NCI-H460 (cell line): Measurements from ENCODE around the gene SPEM2. TPM values are rescaled to one million over a fixed set of nuclear protein-coding genes. Genes with fewer than 3 reads are reported as not detected.

Source experiments
- DNase-seq: peaks from one replicate; pipeline ENCODE4 v3.0.0-alpha.2; 2016; ENCODE audit warnings: low read depth; ENCODE audit errors: extremely low read depth
- total RNA-seq: library from RNA; depleted of rRNA; stranded (reverse); fragments of >200 nt; shearing (Covaris generic); gene quantifications from 2 replicates; pipeline ENCODE4 v1.2.3, GENCODE V29; 2014

Gene SPEM2
- total RNA-seq, 1 experiment from 2014 or later = not detected

- DNase-seq = no peak
Measured at GRCh38 chr17:7419819-7420610, 5.4 kb upstream of the SPEM2 start, which contains the start of gene SPEM1. Gene SPEM1, plus strand, starts transcription at chr17:7420324. Its CDS starts 61 bp downstream, at chr17:7420385.

DNA sequence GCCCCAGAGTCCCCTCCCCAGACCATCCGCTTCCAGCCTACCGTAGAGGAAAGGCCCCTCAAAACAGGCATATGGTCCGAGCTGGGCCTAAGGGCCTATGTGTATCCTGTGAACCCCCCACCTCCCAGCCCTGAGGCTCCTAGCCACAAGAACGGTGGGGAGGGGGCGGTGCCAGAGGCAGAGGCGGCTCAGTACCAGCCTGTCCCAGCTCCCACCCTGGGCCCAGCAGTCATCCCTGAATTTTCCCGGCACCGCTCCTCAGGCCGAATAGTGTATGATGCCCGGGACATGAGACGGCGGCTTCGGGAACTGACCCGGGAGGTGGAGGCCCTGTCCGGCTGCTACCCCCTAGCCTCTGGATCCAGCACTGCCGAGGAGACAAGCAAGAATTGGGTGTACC is 4.2 kb upstream of the SPEM2 start:
- no peak for DNase-seq

- no peak for DNase-seq
Measured at GRCh38 chr17:7423679-7424078, 1.7 kb upstream of the SPEM2 start.

DNA sequence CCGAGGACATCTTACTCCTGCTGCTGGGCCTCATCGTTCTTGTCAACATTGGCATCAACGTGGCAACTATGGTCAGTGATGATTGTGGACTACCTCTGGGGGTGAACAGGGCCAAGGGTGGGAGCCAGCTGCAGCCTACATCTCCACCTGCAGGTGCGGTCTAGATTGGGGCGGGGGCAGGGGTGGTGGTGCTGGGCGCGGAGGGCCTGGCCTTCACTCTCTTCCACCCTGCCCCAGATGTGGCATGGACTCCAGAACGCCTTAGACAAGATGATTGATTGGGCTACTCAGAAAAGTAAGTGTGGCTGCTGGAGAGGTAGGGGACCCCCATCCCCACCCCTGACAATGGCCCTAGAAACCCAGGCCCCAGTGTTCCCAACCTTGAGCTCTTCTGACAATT is 340 bp downstream of the SPEM2 start:
- no peak for DNase-seq

DNA sequence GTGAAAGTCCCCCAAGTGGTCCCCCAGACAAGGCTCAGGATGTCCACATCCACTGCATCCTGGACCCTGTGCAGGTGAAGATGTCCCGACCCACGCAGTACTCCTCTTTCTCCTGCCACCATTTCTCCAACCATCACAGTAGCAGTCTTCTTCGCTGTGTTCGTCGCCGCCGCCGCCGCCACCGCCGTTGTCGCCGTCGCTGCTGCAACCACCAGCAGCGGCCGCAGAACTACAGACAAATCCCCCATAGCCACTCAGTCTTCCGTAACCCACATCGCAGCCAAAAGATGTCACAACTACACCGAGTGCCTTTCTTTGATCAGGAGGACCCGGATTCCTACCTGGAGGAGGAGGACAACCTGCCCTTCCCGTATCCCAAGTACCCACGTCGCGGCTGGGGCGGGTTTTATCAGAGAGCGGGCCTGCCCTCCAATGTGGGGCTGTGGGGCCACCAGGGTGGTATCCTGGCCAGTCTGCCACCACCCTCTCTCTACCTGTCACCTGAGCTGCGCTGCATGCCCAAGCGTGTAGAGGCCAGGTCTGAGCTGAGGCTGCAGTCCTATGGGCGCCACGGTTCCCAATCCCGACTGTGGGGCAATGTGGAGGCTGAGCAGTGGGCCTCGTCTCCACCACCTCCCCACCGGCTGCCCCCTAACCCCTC is 917 bp downstream of the SPEM2 start:
- no peak for DNase-seq

- no peak for DNase-seq
Measured at GRCh38 chr17:7426896-7427489, 1.6 kb downstream of the SPEM2 start.

GRCh38 chr17:7427549-7427948 is 2.1 kb downstream of the SPEM2 start:
- DNase-seq = no peak

GRCh38 chr17:7428557-7428956 is 3.1 kb downstream of the SPEM2 start, which contains the start of gene SPEM3:
Gene SPEM3, plus strand, starts transcription at chr17:7428857. Its CDS starts 46 bp downstream, at chr17:7428903.
- no peak for DNase-seq

- no peak for DNase-seq
Measured at GRCh38 chr17:7429722-7430121, 4.3 kb downstream of the SPEM2 start.

GRCh38 chr17:7431231-7431630 is 5.8 kb downstream of the SPEM2 start:
- no peak for DNase-seq

GRCh38 chr17:7432296-7432695 is 6.9 kb downstream of the SPEM2 start:
- no peak for DNase-seq

GRCh38 chr17:7435676-7436555 is 10.5 kb downstream of the SPEM2 start:
- DNase-seq = peak; percentile 38

- peak; percentile 83 for DNase-seq
Measured at GRCh38 chr17:7436556-7437368, 11.3 kb downstream of the SPEM2 start.

- no peak for DNase-seq
Measured at GRCh38 chr17:7437369-7437863, 12.0 kb downstream of the SPEM2 start.

DNA sequence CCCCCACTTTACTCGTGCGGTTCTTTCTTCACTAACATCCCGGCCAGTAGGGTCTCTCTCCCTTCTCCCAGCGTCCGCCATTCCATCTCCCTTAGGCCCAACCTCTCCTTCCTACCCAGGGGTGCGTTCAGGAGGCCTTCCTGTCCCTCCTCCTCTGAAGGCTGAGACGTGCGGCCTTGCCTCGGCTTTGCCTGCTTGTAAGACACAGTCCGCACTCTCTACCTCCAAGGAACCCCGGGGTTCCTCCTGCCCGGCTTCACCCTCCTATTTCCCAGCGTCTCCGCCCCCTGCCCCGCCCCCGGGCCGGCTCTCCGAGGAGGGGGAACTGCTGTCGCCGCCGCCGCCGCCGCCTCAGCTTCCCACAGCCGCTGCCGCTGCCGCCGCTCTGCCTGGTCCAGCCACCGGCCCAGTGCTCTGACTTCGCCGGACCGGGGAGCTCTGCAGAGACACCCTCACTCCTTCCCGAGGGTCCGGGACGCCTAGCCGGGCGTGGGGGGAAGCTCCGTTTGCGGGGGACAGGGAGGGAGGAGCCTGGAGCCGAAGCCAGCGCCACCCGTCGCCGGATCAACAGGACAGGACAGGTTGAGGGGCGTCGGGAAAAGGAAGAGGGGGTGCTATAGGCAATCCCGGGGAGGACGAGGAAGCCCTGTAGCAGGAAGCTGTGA is 12.7 kb downstream of the SPEM2 start:
- DNase-seq = no peak

GRCh38 chr17:7438656-7439460 is 13.4 kb downstream of the SPEM2 start:
- no peak for DNase-seq

DNA sequence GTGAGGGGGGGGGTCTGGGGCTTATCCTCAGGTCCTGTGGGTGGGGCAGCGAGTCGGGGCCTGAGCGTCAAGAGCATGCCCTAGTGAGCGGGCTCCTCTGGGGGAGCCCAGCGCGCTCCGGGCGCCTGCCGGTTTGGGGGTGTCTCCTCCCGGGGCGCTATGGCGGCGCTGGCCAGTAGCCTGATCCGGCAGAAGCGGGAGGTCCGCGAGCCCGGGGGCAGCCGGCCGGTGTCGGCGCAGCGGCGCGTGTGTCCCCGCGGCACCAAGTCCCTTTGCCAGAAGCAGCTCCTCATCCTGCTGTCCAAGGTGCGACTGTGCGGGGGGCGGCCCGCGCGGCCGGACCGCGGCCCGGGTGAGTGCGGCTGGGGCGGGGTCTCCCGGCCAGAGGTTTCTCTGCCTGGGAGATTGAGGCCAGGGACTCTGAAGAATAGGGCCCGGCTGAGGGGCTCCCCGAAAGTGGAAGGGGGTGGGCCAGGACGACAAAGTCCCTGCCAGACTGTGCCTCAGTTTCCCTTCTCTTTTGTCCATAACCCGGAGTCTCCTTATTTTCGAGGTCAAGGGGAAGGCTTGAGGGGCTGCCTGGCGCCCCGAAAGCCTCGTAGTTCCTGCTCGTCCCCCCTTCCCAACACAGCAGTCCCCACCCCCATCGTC is 14.2 kb downstream of the SPEM2 start, which contains the start of gene FGF11:
FGF11 (plus strand) TSS at position 51 of the 651 bp plus-strand sequence; CDS start at position 160, 109 bp downstream.
- DNase-seq = no peak
